Kidney (tissue), 14 donors: ENCODE data around the gene ZNF784. TPM values are rescaled to one million over a fixed set of nuclear protein-coding genes. Genes with fewer than 3 reads are reported as not detected.

Experiments used
- DNase-seq, 5 donors: peaks; one replicate each; pipeline ENCODE4 v3.0.0-alpha.2; 2013 to 2020
- FAIRE-seq: peaks from 2 replicates; lab custom pipeline; 2012; peaks lifted over from hg19 to GRCh38; lab: Jason Lieb, UNC
- H3K27ac ChIP-seq, 2 donors: one replicate each; pipeline ENCODE4 v1.7.0; 2013; ENCODE audit warnings: low read depth in 2 of 2, low read length in 2 of 2, inconsistent platforms in 1 of 2
- H3K27me3 ChIP-seq: one replicate; pipeline ENCODE4 v1.7.1; 2013; ENCODE audit warnings: low read length, inconsistent platforms; ENCODE audit not compliant: control insufficient read depth, insufficient read depth
- H3K36me3 ChIP-seq, 3 donors: one replicate each; pipeline versions ENCODE4 v1.7.0 to v1.7.1; 2013; ENCODE audit warnings: low read length in 3 of 3, control low read depth in 1 of 3, inconsistent platforms in 1 of 3; ENCODE audit not compliant: insufficient read depth in 3 of 3, control insufficient read depth in 2 of 3
- H3K4me1 ChIP-seq, 3 donors: one replicate each; pipeline versions ENCODE4 v1.7.0 to v1.7.1; 2013; ENCODE audit warnings: low read length in 3 of 3, inconsistent platforms in 1 of 3, low read depth in 1 of 3; ENCODE audit not compliant: control insufficient read depth in 2 of 3, insufficient read depth in 2 of 3
- H3K4me3 ChIP-seq, 3 donors: one replicate each; pipeline versions ENCODE4 v1.7.0 to v1.8.1; 2013; ENCODE audit warnings: low read length in 3 of 3, control low read depth in 1 of 3, inconsistent platforms in 1 of 3
- H3K9ac ChIP-seq, 3 donors: one replicate each; pipeline versions ENCODE4 v1.7.0 to v1.7.1; 2013; ENCODE audit warnings: low read length in 3 of 3, control low read depth in 1 of 3, inconsistent platforms in 1 of 3
- H3K9me3 ChIP-seq, 3 donors: one replicate each; pipeline versions ENCODE4 v1.7.0 to v1.7.1; 2013; ENCODE audit warnings: low read length in 3 of 3, control low read depth in 1 of 3, inconsistent platforms in 1 of 3; ENCODE audit not compliant: control insufficient read depth in 2 of 3, insufficient read depth in 1 of 3
- CTCF ChIP-seq: IDR thresholded peaks from 3 replicates; pipeline ENCODE4 v1.5.1; 2012; ENCODE audit warnings: mild to moderate bottlenecking, moderate library complexity, borderline replicate concordance; ENCODE audit not compliant: insufficient read depth; ENCODE audit errors: extremely low read depth
- intact Hi-C: fragments of 100-400 bp; cut with DNase I; formaldehyde crosslinking; loops from one replicate; pipeline ENCODE4 v1.11.1; 2022
- polyA plus RNA-seq: library from polyadenylated mRNA; stranded (reverse); fragments of 350-450 nt; fragmentation: Illumina TruSeq; extraction: RNeasy Lipid Tissue Mini Kit (QIAGEN cat#74804); gene quantifications from one replicate; pipeline ENCODE4 v1.2.3, GENCODE V29; 2014; ENCODE audit warnings: low read depth, low replicate concordance; ENCODE audit not compliant: insufficient read depth
- total RNA-seq: library from RNA; stranded (reverse); fragmentation: NEBNext Ultra II Directional; extraction: Animal tissue kit (Norgen Biotek cat#: 25700); gene quantifications from one replicate; pipeline ENCODE4 v1.2.1, GENCODE V29; 2021
- donor health status: control.
- donor health status: control.
- donor health status: control.
- donor health status: control.
- donor health status: control.
- donor health status: DM: yes; HTN: yes; CAD: no.
- donor health status: Normal renal cell carcinoma (clear cell type).

The ZNF784 gene
- total and polyA plus RNA-seq, 2 donors from 2014 or later = 6.6 to 9.8 TPM

DNA sequence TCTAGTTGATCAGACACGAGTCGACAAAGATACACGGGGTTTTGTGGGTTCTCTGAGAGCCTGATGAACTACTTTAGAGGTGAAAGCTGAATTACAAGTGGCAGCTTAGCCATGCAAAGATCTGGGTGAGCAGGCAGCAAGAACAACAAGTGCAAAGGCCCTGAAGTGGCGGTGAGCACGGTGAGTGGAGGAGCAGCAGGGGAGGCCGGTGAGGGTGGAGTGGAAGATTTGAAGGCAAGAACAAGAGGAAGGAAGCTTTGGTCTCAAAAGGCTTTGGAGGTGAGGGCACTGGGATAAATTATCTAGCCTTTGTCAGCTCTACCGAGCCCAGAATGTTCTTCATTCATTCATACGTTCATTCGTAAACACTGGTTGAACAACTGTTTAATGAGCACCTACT, 17.5 kb downstream of the ZNF784 start:
- Histone ChIP-seq H3K9me3 (no peaks in the 10 kb centered on the region), H3K27me3 (no peaks in the 10 kb centered on the region), H3K36me3 (peaks cover 0 to 3% (median 0%) of the 10 kb centered on the region in 3 donors), H3K9ac (peak overlapping the region in 1 of 3 donors; percentile 83), H3K27ac (no peak overlapping the region), H3K4me3 (peak overlapping the region in 1 of 3 donors; percentile 89), H3K4me1 (peaks cover 0 to 12% (median 0%) of the 10 kb centered on the region in 3 donors)
- no peak for TF ChIP-seq CTCF
- intact Hi-C loops = no loop called here
- no peak for FAIRE-seq
- no peak for DNase-seq

DNA sequence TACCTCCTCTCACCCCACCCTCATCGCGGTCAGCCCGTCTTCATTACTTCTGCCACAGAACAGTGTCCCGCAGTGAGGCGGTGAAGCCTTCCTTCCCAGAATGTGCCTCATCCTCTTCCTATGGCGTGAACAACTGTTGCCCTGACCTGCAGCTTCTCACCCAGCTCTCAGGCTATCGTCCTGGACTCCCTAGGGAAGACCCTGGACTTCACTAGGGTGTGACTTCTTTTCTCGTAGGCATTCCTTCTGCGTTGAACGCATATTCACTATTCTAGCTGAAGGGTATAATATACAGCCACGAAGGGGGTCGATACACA, 17.9 kb downstream of the ZNF784 start:
- H3K4me1 ChIP-seq = peaks cover 0 to 12% (median 0%) of the 10 kb centered on the region in 3 donors
- intact Hi-C loops = no loop called here
- FAIRE-seq = no peak

DNA sequence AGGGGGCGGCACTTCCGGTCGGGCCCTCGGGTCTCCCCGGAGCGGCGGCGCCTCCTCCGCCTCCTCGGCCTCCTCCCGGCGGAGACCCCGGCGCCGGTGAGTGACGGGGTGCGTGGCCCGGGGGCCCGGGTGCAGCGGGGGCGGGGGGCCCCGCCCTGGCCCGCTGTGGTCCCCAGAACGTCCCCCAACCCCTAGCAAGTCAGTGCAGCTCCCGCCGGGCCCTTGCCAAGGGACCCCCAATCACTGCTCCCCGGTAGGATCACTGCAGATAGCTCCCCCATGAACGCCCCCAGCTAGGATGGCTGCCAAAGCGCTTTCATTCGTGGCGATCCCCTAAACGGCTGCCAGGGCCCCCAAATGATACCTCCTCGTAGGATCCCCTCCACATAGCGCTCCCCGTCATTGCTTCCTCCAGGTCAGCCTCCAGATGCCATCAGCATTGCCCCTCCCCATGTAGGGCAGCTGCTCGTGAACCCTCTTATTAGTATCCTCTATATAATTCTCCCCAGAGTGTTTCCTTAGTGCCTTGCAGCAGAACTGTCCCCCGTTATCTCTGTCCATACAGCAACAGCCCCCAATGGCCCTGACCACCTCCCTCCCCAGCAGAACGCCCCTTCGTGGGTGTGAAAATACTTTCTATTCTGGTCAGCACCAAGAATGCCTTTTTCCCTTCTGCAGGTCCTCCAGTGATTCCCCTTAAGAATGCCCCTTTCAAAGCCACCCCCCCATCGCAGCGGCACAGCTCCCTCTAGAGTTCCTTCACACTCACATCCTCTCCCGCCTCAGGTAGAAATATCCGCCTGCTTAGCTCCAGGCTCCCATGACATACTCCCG, 18.5 kb downstream of the ZNF784 start, which contains the start of gene ZNF865:
Gene ZNF865 (plus strand): TSS at position 11 of the 834 bp plus-strand sequence. CDS start 7,972 bp downstream, outside the sequence.
- peaks cover 0 to 3% (median 0%) of the 10 kb centered on the region in 3 donors for H3K36me3 ChIP-seq

More for the DNA sequence above, 17.9 kb downstream of the ZNF784 start:
- Histone ChIP-seq H3K4me3 (peak overlapping the region; percentile 81 to 92 (median 89)), H3K27ac (peak overlapping the region; percentile 90 to 95), H3K36me3 (peaks cover 0 to 3% (median 0%) of the 10 kb centered on the region in 3 donors), H3K9me3 (no peaks in the 10 kb centered on the region), H3K9ac (peak overlapping the region; percentile 61 to 83 (median 72)), H3K27me3 (no peaks in the 10 kb centered on the region)
- DNase-seq = no peak
- no peak for TF ChIP-seq CTCF

More for the DNA sequence above, 18.5 kb downstream of the ZNF784 start, which contains the start of gene ZNF865:
- DNase-seq (peak; percentile 87 to 94 (median 90)), FAIRE-seq (no peak)
- no peaks in the 10 kb centered on the region for H3K9me3 ChIP-seq
- H3K27ac ChIP-seq = peak within 1 kb of the TSS; percentile 92 to 98
- TF ChIP-seq CTCF = peak; percentile 68
- H3K9ac ChIP-seq = peak within 1 kb of the TSS; percentile 81 to 90 (median 83)
- H3K4me3 ChIP-seq = peak within 1 kb of the TSS; percentile 81 to 92 (median 89)
- H3K4me1 ChIP-seq = peaks cover 0 to 18% (median 3%) of the 10 kb centered on the region in 3 donors
- intact Hi-C loops = no loop called here
- no peaks in the 10 kb centered on the region for H3K27me3 ChIP-seq
